OCI-LY7 (cell line): ENCODE results near the gene LRRC1.

Source experiments
- EZH2phosphoT487 ChIP-seq: fragments of 200-600 bp; sonication (generic); IDR thresholded peaks from 2 replicates; pipeline ENCODE4 v1.6.1; 2018; ENCODE audit warnings: low read depth, borderline replicate concordance, mild to moderate bottlenecking, mixed run types, antibody characterized with exemption, low read length, moderate library complexity, mixed read lengths
- TF ChIP-seq, protein P1 (sequence below): fragments of 200-600 bp; sonication (generic); conservative IDR thresholded peaks from 2 replicates; pipeline ENCODE4 v1.5.1; 2014; ENCODE audit warnings: mild to moderate bottlenecking, antibody characterized with exemption, low read length, moderate library complexity, mixed read lengths

GRCh38 chr6:53851561-53851960, 56.8 kb downstream of the LRRC1 start:
- TF ChIP-seq, protein P1, sequence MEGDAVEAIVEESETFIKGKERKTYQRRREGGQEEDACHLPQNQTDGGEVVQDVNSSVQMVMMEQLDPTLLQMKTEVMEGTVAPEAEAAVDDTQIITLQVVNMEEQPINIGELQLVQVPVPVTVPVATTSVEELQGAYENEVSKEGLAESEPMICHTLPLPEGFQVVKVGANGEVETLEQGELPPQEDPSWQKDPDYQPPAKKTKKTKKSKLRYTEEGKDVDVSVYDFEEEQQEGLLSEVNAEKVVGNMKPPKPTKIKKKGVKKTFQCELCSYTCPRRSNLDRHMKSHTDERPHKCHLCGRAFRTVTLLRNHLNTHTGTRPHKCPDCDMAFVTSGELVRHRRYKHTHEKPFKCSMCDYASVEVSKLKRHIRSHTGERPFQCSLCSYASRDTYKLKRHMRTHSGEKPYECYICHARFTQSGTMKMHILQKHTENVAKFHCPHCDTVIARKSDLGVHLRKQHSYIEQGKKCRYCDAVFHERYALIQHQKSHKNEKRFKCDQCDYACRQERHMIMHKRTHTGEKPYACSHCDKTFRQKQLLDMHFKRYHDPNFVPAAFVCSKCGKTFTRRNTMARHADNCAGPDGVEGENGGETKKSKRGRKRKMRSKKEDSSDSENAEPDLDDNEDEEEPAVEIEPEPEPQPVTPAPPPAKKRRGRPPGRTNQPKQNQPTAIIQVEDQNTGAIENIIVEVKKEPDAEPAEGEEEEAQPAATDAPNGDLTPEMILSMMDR: no peak
- no peak for TF ChIP-seq EZH2phosphoT487
